Measurements from ENCODE around the gene BCL2L13.

Gene BCL2L13

DNA sequence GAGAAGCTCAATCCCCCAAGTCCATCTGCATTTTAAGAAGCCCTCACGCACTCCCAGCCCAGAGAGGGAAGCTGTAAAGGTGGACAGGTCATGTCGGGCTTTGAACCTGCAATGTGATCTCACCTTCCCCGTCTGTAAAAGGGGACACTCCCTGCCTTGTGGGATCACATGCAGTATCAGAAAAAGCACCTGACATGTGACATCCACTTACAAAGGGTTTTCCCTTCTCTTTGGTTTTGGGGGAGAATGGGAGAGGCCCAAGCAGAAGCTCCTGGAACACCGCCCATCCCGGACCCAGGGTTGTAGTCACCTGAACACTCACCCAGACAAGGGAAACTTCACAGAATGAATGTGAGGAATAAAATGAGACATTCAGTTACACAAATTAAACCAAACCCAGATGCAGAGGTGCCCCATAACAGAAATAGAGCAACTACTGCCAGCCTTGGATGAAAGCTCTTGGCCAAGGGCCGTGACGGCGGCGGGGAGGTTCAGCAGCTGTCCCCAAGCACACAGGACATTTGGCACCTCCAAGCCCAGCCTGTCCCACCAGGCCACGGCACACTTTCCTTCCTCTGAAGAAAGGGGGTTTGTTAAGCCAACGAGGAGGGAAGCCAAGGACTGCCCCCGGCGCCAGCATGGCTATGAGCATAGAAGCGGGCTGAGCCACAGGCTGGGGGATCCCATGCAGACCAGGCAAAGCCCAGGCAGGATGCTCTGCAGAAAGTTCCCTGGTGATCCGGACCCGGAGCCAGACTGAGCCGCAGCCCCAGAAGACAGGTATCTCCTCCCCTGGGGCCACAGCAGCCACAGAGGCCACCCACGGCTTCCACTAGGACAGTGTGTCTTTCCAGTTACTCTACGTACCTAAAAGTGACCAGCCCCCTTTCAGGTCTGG lies 131.9 kb downstream of the BCL2L13 start:
- DNase-seq (ENCODE audit: insufficient read length, low spot score) (no peak), FAIRE-seq (no peak)
- TF ChIP-seq, protein P1, sequence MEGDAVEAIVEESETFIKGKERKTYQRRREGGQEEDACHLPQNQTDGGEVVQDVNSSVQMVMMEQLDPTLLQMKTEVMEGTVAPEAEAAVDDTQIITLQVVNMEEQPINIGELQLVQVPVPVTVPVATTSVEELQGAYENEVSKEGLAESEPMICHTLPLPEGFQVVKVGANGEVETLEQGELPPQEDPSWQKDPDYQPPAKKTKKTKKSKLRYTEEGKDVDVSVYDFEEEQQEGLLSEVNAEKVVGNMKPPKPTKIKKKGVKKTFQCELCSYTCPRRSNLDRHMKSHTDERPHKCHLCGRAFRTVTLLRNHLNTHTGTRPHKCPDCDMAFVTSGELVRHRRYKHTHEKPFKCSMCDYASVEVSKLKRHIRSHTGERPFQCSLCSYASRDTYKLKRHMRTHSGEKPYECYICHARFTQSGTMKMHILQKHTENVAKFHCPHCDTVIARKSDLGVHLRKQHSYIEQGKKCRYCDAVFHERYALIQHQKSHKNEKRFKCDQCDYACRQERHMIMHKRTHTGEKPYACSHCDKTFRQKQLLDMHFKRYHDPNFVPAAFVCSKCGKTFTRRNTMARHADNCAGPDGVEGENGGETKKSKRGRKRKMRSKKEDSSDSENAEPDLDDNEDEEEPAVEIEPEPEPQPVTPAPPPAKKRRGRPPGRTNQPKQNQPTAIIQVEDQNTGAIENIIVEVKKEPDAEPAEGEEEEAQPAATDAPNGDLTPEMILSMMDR (IDR thresholded peaks at IDR 0.05; ENCODE audit: insufficient read depth, missing control alignments) = no peak

DNA sequence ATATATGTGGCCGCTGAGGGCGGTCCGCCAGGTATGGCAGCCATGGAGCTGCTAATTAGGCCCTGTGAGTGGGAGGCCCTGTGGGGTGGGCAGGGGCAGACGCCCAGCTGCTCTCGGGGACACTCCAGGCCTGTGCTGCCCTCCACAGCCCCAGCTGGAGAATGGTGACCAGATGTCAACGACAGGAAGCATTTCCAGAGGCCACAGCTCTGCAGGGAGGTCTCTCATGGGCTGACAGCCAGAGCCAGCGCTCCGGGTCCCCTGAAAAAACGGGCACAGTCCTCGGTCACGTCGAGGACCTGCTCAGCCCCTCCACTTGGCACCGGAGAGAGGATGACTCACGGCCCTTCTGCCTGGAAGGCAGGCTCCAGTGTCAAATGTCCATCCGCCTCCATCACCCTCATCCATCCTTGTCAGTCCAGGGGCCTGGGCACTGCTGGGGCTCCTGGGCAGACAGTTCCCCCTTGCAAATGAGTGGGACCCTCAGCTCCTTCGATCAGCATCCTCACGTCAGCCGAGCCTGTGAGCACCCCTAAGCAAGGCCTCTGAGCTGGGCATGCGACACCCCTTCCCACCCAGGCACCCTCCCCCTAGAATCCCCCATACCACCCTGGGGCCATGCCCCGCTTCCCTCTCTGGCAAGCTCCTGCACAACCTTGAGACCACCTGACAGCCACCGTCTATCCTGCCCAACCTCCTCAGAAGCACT lies 133.8 kb downstream of the BCL2L13 start:
- FAIRE-seq (no peak), DNase-seq (ENCODE audit: insufficient read length, low spot score) (no peak)

DNA sequence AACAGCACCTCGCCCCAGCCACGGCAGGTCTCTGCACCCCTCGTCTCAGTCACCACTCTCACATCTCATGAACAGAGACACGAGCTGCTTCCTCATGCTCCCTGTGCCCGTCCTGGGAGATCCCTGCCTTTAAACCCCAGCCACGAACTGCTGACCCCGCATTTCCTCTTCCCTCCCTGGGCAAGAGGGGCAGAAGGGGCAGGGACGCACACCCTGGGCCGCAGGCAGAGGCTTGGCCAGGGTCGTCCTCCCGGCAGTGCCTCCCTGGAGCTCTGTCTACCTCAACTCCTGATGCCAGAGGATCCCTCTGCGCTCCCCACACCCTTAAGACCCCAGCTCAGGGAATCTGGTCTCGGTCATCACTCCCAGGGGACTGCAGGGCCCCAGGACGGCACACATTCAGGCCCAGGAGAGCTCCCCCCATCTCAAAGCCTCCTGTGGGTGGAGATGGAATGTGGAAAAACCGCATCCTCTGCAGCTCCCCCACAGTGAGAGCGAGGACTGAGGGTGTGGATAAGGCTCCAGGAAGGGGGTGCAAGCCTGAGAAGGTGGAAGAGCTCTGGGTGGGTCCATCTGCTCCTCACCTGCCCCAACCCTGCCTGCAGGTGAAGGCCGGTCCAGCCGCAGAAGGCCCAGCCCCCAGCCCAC lies 134.5 kb downstream of the BCL2L13 start:
- DNase-seq (ENCODE audit: insufficient read length, low spot score) (no peak), FAIRE-seq (no peak)
- TF ChIP-seq, protein P1 (IDR thresholded peaks at IDR 0.05; ENCODE audit: insufficient read depth, missing control alignments) = no peak

More for the DNA sequence above, 133.8 kb downstream of the BCL2L13 start:
- TF ChIP-seq, protein P1 (IDR thresholded peaks at IDR 0.05; ENCODE audit: insufficient read depth, missing control alignments) = no peak

DNA sequence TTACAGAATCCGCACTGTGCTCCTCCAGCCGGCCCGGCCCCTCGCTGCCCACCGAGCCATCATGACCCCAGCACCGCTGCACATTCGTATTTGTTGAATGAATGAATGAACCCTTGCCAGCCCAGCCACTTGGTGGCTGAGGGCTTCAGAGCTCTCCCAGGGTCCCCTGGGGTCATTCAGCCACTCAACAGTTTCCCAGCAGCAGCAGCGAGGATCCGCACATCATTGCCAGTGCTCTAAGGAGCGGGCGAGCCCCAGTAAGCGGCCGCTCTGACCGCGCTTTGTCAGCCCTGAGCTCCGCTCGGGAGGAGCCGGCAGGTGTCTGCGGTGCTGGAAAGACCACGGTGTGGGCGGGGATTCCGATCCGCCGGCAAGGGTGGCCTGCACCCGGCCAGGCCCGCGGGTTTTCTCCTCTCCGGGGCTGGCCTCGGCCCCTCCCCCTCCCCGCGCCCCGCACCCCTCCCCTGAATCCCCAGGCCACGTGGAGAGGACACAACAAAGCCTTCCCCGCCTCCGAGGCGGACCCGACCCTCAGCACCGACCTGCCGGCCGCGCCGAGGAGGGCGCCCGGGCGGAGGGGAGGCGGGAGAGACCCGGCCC lies 135.1 kb downstream of the BCL2L13 start:
- no peak for FAIRE-seq
- peak; percentile 78 for DNase-seq (ENCODE audit: insufficient read length, low spot score)

DNA sequence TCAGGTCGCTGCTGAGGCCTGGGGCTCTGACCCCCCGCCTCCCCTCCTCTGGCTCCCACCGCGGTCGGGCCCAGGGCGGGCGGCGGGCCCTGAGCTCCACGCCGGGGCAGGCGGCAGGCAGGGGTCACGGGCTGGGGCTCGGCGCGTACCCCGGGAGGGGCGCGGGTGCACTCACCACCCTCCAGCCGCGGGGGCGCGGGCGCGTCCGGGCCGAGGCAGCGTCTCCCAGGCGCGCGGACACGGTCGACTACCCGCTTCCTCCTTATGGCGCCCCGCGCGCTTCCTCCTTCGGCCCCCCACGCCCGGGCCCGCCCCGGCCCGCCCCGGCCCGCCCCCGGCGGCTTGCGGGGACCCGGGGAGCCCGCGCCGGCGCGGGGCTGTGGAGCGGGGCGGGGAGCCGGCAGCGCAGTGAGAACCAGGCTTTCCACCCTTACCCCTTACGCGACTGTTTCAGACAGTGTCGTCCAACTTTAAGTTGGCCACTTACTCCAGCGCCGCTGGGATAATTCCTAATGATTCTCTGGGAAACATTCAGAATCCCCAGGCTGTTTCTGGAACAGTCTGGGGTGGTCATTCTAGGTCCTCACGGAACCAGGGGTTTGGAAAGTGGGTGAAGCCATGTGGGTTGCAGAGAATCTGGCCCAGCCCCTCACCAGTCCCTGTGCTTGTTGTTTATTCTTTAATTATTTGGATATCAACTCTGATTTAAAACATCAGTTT lies 135.8 kb downstream of the BCL2L13 start, which contains the start of gene BID:
BID (minus strand) TSS at position 264 of the 720 bp plus-strand sequence. CDS start 24,353 bp downstream, outside the sequence.
- TF ChIP-seq, protein P1 (IDR thresholded peaks at IDR 0.05; ENCODE audit: insufficient read depth, missing control alignments) = no peak
- no peak for FAIRE-seq
- no peak for DNase-seq (ENCODE audit: insufficient read length, low spot score)

More for the DNA sequence above, 135.1 kb downstream of the BCL2L13 start:
- TF ChIP-seq, protein P1 (IDR thresholded peaks at IDR 0.05; ENCODE audit: insufficient read depth, missing control alignments) = no peak

DNA sequence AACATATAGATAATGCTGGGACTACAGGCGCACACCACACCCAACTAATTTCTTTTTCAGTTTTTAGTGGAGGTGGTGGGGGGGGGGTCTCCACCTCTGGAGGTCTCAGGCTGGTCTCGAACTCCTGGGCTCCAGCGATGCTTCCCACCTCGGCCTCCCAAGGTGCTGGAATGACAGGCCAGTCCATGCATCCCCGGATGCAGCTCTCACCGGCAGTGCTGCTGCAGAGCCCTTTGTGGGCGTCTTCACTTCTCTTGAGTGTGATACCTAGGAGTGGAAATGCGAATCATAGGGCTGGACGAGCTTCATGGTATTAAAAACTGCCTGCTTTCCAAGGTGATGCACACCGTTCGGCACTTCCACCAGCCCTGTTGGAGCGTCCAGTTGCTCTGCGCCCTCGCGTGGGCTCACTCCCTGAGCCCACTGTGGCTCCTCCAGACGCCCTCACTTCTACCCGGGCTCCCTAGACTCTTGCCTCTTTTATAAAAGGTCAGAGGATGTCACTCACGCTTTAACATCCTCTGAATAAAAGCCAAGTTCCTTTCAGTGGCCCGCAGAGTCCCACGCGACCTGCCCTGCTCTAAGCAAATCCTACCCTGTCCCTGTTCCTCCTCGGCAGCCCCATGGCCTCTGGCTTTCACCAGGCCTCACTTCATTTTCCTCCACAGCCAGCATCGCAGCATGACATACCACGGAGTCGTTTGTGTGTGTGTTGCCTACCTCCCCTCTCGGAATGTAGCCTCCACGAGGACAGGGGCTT lies 136.5 kb downstream of the BCL2L13 start:
- FAIRE-seq (no peak), DNase-seq (ENCODE audit: insufficient read length, low spot score) (no peak)
- TF ChIP-seq, protein P1 (IDR thresholded peaks at IDR 0.05; ENCODE audit: insufficient read depth, missing control alignments) = no peak
